ENCODE measurements around the gene LMBR1.
"Not testable (repeated sequence)": the region's sequence is repeated elsewhere in the genome, so short reads cannot be mapped to it uniquely, and the experiment has no call there.

Gene LMBR1

DNA sequence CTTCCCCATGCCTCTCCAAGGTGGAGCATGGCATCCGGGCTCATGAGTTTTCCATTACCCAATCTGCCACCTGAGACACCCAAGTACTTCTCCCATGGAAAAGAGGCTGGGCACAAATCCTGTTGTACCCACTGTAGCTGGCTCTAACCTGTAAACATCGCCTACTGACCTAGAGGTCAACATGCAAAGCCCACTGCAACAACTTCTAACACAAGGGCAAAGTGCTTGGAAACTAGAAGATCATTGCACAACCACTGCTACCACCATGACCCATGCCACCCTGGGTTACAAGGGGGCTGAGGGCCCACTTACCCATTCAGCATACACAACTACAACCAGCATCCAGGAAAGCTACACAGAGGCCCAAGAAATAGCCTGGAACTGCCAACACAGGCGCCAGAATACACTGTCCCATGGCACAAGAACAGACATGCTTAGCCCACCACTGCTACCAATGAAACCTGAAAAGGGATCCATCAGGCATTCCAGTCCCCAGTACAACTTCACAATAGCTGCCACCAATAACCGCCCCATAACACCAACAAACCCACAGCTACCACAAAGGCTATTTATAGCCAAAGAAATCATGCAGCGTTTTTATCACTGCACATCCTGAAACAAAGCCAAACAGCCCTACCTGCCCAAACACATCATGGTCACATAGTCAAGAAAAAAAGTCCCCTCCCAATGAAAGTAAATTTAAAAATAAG is 189.1 kb downstream of the LMBR1 start:
- no peak for DNase-seq
- peaks cover 0 to 6% (median 0%) of the 10 kb centered on the region in 4 experiments for H3K4me1 ChIP-seq (ENCODE audit: control extremely low read depth in 1 of 4, control insufficient read depth in 4 of 4, insufficient read depth in 4 of 4, low read length in 3 of 4)
- WGBS (ENCODE audit: insufficient coverage) = 80% methylated on average over 5 of the region's 5 CpGs
- peaks cover 0 to 16% (median 12%) of the 10 kb centered on the region in 4 experiments for H3K36me3 ChIP-seq (ENCODE audit: control insufficient read depth in 4 of 4, insufficient read depth in 4 of 4, low read length in 3 of 4)
- CTCF ChIA-PET = no interaction called here
- POLR2A ChIA-PET = no interaction called here
- peaks cover 0 to 47% (median 19%) of the 10 kb centered on the region in 5 experiments for H3K9me3 ChIP-seq (ENCODE audit: control extremely low read depth in 1 of 5, control insufficient read depth in 4 of 5, insufficient read depth in 2 of 5, low read depth in 1 of 5, low read length in 4 of 5)
- H3K4me3 ChIP-seq (ENCODE audit: control insufficient read depth in 1 of 7, extremely low read depth in 1 of 7, insufficient read depth in 4 of 7, low read depth in 2 of 7, low read length in 6 of 7) = no peak overlapping the region
- no peaks in the 10 kb centered on the region for H3K27me3 ChIP-seq (replicated peaks in 2 of 5; ENCODE audit: control insufficient read depth in 4 of 5, insufficient read depth in 5 of 5, low read length in 4 of 5)
- H3K27ac ChIP-seq (ENCODE audit: insufficient read depth in 1 of 2, low read depth in 1 of 2, low read length in 2 of 2, poor library complexity in 1 of 2, severe bottlenecking in 2 of 2) = no peak overlapping the region

DNA sequence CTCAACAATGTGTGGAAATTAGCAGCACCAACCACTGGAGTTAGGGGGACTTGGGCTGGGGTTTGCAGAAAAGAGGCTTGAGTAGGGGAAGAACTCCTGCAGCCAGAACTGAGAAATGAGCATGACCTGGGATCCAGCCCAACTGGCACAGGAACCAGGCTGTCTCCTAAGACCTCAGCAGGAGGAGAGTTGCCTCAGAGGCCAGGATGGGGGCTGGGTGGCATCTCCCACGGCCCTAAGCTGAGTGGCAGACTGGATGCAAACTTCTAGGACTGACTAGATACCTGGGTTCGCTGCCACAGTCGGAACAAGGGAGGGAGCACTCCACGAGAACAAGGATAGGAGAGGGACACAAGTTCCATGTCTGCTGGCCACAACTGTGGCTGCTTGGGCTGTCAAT is 189.8 kb downstream of the LMBR1 start:
- peaks cover 0 to 6% (median 0%) of the 10 kb centered on the region in 4 experiments for H3K4me1 ChIP-seq (ENCODE audit: control extremely low read depth in 1 of 4, control insufficient read depth in 4 of 4, insufficient read depth in 4 of 4, low read length in 3 of 4)
- H3K36me3 ChIP-seq (ENCODE audit: control insufficient read depth in 4 of 4, insufficient read depth in 4 of 4, low read length in 3 of 4) = peaks cover 0 to 11% (median 9%) of the 10 kb centered on the region in 4 experiments
- no peak for DNase-seq
- no peak overlapping the region for H3K4me3 ChIP-seq (ENCODE audit: control insufficient read depth in 1 of 7, extremely low read depth in 1 of 7, insufficient read depth in 4 of 7, low read depth in 2 of 7, low read length in 6 of 7)
- H3K9me3 ChIP-seq (ENCODE audit: control extremely low read depth in 1 of 5, control insufficient read depth in 4 of 5, insufficient read depth in 2 of 5, low read depth in 1 of 5, low read length in 4 of 5) = peaks cover 0 to 44% (median 18%) of the 10 kb centered on the region in 5 experiments
- CTCF ChIA-PET = no interaction called here
- H3K27me3 ChIP-seq (replicated peaks in 2 of 5; ENCODE audit: control insufficient read depth in 4 of 5, insufficient read depth in 5 of 5, low read length in 4 of 5) = no peaks in the 10 kb centered on the region
- WGBS (ENCODE audit: insufficient coverage) = 100% methylated on average over 4 of the region's 4 CpGs
- POLR2A ChIA-PET = no interaction called here
- no peak overlapping the region for H3K27ac ChIP-seq (ENCODE audit: insufficient read depth in 1 of 2, low read depth in 1 of 2, low read length in 2 of 2, poor library complexity in 1 of 2, severe bottlenecking in 2 of 2)

DNA sequence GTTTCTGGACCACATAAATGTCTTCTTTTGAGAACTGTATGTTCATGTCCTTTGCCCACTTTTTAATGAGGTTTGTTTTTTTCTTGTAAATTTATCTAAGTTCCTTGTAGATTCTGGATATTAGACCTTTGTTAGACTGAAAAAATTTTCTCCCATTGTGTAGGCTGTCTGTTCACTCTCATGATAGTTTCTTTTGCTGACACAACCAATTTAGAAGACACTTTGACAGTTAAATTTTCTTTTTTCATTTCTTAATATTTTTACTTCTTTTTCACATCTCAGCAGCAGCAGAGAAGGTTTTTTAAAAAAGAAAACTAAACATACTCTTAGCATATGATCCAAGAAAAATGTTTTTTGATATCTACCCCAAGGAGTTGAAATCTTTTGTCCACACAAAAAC is 190.6 kb downstream of the LMBR1 start:
- H3K4me1 ChIP-seq (ENCODE audit: control extremely low read depth in 1 of 4, control insufficient read depth in 4 of 4, insufficient read depth in 4 of 4, low read length in 3 of 4) = peaks cover 0 to 6% (median 0%) of the 10 kb centered on the region in 4 experiments
- no peak overlapping the region for H3K4me3 ChIP-seq (ENCODE audit: control insufficient read depth in 1 of 7, extremely low read depth in 1 of 7, insufficient read depth in 4 of 7, low read depth in 2 of 7, low read length in 6 of 7)
- ChIA-PET POLR2A (no interaction called here), CTCF (no interaction called here)
- H3K27me3 ChIP-seq (replicated peaks in 2 of 5; ENCODE audit: control insufficient read depth in 4 of 5, insufficient read depth in 5 of 5, low read length in 4 of 5) = no peaks in the 10 kb centered on the region
- DNase-seq = no peak
- no peak overlapping the region for H3K27ac ChIP-seq (ENCODE audit: insufficient read depth in 1 of 2, low read depth in 1 of 2, low read length in 2 of 2, poor library complexity in 1 of 2, severe bottlenecking in 2 of 2)
- H3K36me3 ChIP-seq (ENCODE audit: control insufficient read depth in 4 of 4, insufficient read depth in 4 of 4, low read length in 3 of 4) = peaks cover 0 to 14% (median 7%) of the 10 kb centered on the region in 4 experiments
- H3K9me3 ChIP-seq (ENCODE audit: control extremely low read depth in 1 of 5, control insufficient read depth in 4 of 5, insufficient read depth in 2 of 5, low read depth in 1 of 5, low read length in 4 of 5) = peaks cover 0 to 43% (median 18%) of the 10 kb centered on the region in 5 experiments

DNA sequence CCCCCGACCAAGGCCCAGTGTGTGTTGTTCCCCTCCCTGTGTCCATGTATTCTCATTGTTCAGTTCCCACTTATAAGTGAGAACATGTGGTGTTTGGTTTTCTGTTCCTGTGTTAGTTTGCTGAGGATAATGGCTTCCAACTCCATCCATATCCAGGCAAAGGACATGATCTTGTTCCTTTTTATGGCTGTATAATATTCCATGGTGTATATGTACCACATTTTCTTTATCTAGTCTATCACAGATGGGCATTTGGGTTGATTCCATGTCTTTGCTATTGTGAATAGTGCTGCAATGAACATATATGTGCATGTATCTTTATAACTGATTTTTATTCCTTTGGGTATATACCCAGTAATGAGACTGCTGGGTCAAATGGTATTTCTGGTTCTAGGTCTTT is 191.2 kb downstream of the LMBR1 start:
- H3K4me3 ChIP-seq (ENCODE audit: control insufficient read depth in 1 of 7, extremely low read depth in 1 of 7, insufficient read depth in 4 of 7, low read depth in 2 of 7, low read length in 6 of 7); POLR2A ChIA-PET; H3K27ac ChIP-seq (ENCODE audit: insufficient read depth in 1 of 2, low read depth in 1 of 2, low read length in 2 of 2, poor library complexity in 1 of 2, severe bottlenecking in 2 of 2); DNase-seq; H3K27me3 ChIP-seq (replicated peaks in 2 of 5; ENCODE audit: control insufficient read depth in 4 of 5, insufficient read depth in 5 of 5, low read length in 4 of 5); CTCF ChIA-PET; H3K4me1 ChIP-seq (ENCODE audit: control extremely low read depth in 1 of 4, control insufficient read depth in 4 of 4, insufficient read depth in 4 of 4, low read length in 3 of 4): not testable (repeated sequence)
- H3K36me3 ChIP-seq (ENCODE audit: control insufficient read depth in 4 of 4, insufficient read depth in 4 of 4, low read length in 3 of 4) = peaks cover 0 to 14% (median 7%) of the 10 kb centered on the region in 4 experiments
- no CpG with 5 or more reads among the region's 1 CpG for WGBS (ENCODE audit: insufficient coverage)
- H3K9me3 ChIP-seq (ENCODE audit: control extremely low read depth in 1 of 5, control insufficient read depth in 4 of 5, insufficient read depth in 2 of 5, low read depth in 1 of 5, low read length in 4 of 5) = peaks cover 0 to 42% (median 18%) of the 10 kb centered on the region in 5 experiments

DNA sequence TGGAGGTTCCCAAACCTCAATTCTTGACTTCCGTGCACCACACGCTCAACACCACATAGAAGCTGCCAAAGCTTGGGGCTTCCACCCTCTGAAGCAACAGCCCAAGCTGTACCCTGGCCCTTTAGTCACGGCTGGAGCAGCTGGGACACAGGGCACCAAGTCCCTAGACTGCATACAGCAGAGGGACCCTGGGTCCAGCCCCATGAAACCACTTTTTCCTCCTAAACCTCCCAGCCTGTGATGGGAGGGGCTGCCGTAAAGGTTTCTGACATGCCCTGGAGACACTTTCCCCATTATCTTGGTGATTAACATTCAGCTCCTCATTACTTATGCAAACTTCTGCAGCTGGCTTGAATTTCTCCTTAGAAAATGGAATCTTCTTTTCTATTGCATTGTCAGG is 194.5 kb downstream of the LMBR1 start:
- Histone ChIP-seq H3K36me3 (ENCODE audit: control insufficient read depth in 4 of 4, insufficient read depth in 4 of 4, low read length in 3 of 4) (peaks cover 0 to 12% (median 6%) of the 10 kb centered on the region in 4 experiments), H3K9me3 (ENCODE audit: control extremely low read depth in 1 of 5, control insufficient read depth in 4 of 5, insufficient read depth in 2 of 5, low read depth in 1 of 5, low read length in 4 of 5) (peaks cover 1 to 59% (median 27%) of the 10 kb centered on the region in 5 experiments)
- DNase-seq; H3K4me3 ChIP-seq (ENCODE audit: control insufficient read depth in 1 of 7, extremely low read depth in 1 of 7, insufficient read depth in 4 of 7, low read depth in 2 of 7, low read length in 6 of 7); POLR2A ChIA-PET; H3K27me3 ChIP-seq (replicated peaks in 2 of 5; ENCODE audit: control insufficient read depth in 4 of 5, insufficient read depth in 5 of 5, low read length in 4 of 5); CTCF ChIA-PET; H3K4me1 ChIP-seq (ENCODE audit: control extremely low read depth in 1 of 4, control insufficient read depth in 4 of 4, insufficient read depth in 4 of 4, low read length in 3 of 4); H3K27ac ChIP-seq (ENCODE audit: insufficient read depth in 1 of 2, low read depth in 1 of 2, low read length in 2 of 2, poor library complexity in 1 of 2, severe bottlenecking in 2 of 2): not testable (repeated sequence)
- WGBS (ENCODE audit: insufficient coverage) = 100% methylated on average over 3 of the region's 4 CpGs

DNA sequence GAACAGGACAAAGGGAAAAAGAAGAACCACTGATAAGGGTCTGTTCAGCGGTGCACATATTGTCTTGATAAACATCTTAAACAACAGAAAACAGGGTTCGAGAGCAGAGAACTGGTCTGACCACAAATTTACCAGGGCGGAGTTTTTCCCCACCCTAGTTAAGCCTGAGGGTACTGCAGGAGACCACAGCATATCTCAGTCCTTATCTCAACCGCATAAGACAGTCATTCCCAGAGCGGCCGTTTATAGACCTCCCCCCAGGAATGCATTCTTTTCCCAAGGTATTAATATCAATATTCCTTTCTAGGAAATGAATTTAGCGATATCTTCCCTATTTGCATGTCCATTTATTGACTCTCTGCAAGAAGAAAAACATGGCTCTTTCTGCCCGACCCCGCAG is 195.7 kb downstream of the LMBR1 start:
- H3K4me1 ChIP-seq (ENCODE audit: control extremely low read depth in 1 of 4, control insufficient read depth in 4 of 4, insufficient read depth in 4 of 4, low read length in 3 of 4); H3K27me3 ChIP-seq (replicated peaks in 2 of 5; ENCODE audit: control insufficient read depth in 4 of 5, insufficient read depth in 5 of 5, low read length in 4 of 5); POLR2A ChIA-PET; H3K27ac ChIP-seq (ENCODE audit: insufficient read depth in 1 of 2, low read depth in 1 of 2, low read length in 2 of 2, poor library complexity in 1 of 2, severe bottlenecking in 2 of 2); H3K4me3 ChIP-seq (ENCODE audit: control insufficient read depth in 1 of 7, extremely low read depth in 1 of 7, insufficient read depth in 4 of 7, low read depth in 2 of 7, low read length in 6 of 7); CTCF ChIA-PET: not testable (repeated sequence)
- Histone ChIP-seq H3K9me3 (ENCODE audit: control extremely low read depth in 1 of 5, control insufficient read depth in 4 of 5, insufficient read depth in 2 of 5, low read depth in 1 of 5, low read length in 4 of 5) (peaks cover 1 to 60% (median 25%) of the 10 kb centered on the region in 5 experiments), H3K36me3 (ENCODE audit: control insufficient read depth in 4 of 4, insufficient read depth in 4 of 4, low read length in 3 of 4) (peaks cover 0 to 13% (median 2%) of the 10 kb centered on the region in 4 experiments)
- 100% methylated on average over 4 of the region's 9 CpGs for WGBS (ENCODE audit: insufficient coverage)
- DNase-seq = peak in 2 of 3 donors; percentile 14 to 20

DNA sequence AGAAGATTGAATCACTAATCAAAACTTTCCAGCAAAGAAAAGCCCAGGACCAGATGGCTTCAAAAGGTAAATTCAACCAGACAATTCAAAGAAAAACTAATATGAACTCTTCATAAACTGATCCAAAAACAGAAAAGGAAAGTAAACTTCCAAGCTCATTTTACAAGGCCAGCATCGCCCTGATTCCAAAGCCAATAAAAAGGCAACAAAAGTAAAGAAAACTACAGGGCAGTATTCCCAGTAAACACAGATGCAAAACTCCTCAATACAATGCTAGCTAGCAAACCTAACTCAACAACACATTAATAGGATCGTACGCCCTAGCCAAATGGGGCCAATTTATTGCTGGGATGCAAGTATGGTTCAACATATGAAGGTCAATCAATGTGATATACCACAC is 199.4 kb downstream of the LMBR1 start:
- no peak overlapping the region for H3K27ac ChIP-seq (ENCODE audit: insufficient read depth in 1 of 2, low read depth in 1 of 2, low read length in 2 of 2, poor library complexity in 1 of 2, severe bottlenecking in 2 of 2)
- POLR2A ChIA-PET = no interaction called here
- WGBS (ENCODE audit: insufficient coverage) = no CpG with 5 or more reads among the region's 3 CpGs
- H3K36me3 ChIP-seq (ENCODE audit: control insufficient read depth in 4 of 4, insufficient read depth in 4 of 4, low read length in 3 of 4) = peaks cover 0 to 13% (median 4%) of the 10 kb centered on the region in 4 experiments
- no peak overlapping the region for H3K4me3 ChIP-seq (ENCODE audit: control insufficient read depth in 1 of 7, extremely low read depth in 1 of 7, insufficient read depth in 4 of 7, low read depth in 2 of 7, low read length in 6 of 7)
- peaks cover 1 to 46% (median 20%) of the 10 kb centered on the region in 5 experiments for H3K9me3 ChIP-seq (ENCODE audit: control extremely low read depth in 1 of 5, control insufficient read depth in 4 of 5, insufficient read depth in 2 of 5, low read depth in 1 of 5, low read length in 4 of 5)
- H3K4me1 ChIP-seq (ENCODE audit: control extremely low read depth in 1 of 4, control insufficient read depth in 4 of 4, insufficient read depth in 4 of 4, low read length in 3 of 4) = no peaks in the 10 kb centered on the region
- no peaks in the 10 kb centered on the region for H3K27me3 ChIP-seq (replicated peaks in 2 of 5; ENCODE audit: control insufficient read depth in 4 of 5, insufficient read depth in 5 of 5, low read length in 4 of 5)
- CTCF ChIA-PET = no interaction called here
- no peak for DNase-seq

All from common myeloid progenitor, CD34-positive (primary cell).